ENCODE measurements around the gene PCSK2. TPM values are rescaled to one million over a fixed set of nuclear protein-coding genes. Genes with fewer than 3 reads are reported as not detected.

The PCSK2 gene
- polyA plus RNA-seq, 1 donor from 2014 or later: 27.9 TPM

- Histone ChIP-seq H3K9ac (ENCODE audit: low read length) (no peak overlapping the region), H3F3A (ENCODE audit: insufficient read depth, low read length, poor library complexity, severe bottlenecking) (no peaks in the 10 kb centered on the region), H3K4me3 (ENCODE audit: low read length) (no peak overlapping the region), H4K20me1 (ENCODE audit: insufficient read depth) (no peaks in the 10 kb centered on the region), H3K27ac (ENCODE audit: low read length) (no peak overlapping the region), H3K9me3 (ENCODE audit: low read length) (no peaks in the 10 kb centered on the region), H3K36me3 (ENCODE audit: insufficient read depth, low read length) (no peaks in the 10 kb centered on the region), H3K79me2 (replicated peaks; ENCODE audit: insufficient read depth, low read length) (no peaks in the 10 kb centered on the region), H3K4me2 (ENCODE audit: low read length) (no peak overlapping the region), H3K9me2 (ENCODE audit: insufficient read depth, low read length) (no peaks in the 10 kb centered on the region), H3K27me3 (ENCODE audit: insufficient read depth, low read depth, low read length) (no peaks in the 10 kb centered on the region), H2AFZ (ENCODE audit: low read depth, low read length) (no peak overlapping the region)
- TF ChIP-seq TAF1 (IDR thresholded peaks at IDR 0.05; ENCODE audit: low read depth): no peak
- no peak for TF ChIP-seq EZH2 (IDR thresholded peaks at IDR 0.05; ENCODE audit: borderline replicate concordance, insufficient read depth, low read length, poor library complexity, severe bottlenecking)
- TF ChIP-seq POLR2AphosphoS5 (IDR thresholded peaks at IDR 0.05): no peak
- TF ChIP-seq SMC3 (conservative IDR thresholded peaks at IDR 0.05; ENCODE audit: poor library complexity): no peak
- TF ChIP-seq RAD21 (conservative IDR thresholded peaks at IDR 0.05): no peak
- TF ChIP-seq EP300 (conservative IDR thresholded peaks at IDR 0.05; ENCODE audit: poor library complexity, severe bottlenecking): no peak
- TF ChIP-seq REST (IDR thresholded peaks at IDR 0.05; ENCODE audit: borderline replicate concordance): no peak
- TF ChIP-seq MXI1 (conservative IDR thresholded peaks at IDR 0.05; ENCODE audit: poor library complexity, severe bottlenecking): no peak
- TF ChIP-seq, protein P1, sequence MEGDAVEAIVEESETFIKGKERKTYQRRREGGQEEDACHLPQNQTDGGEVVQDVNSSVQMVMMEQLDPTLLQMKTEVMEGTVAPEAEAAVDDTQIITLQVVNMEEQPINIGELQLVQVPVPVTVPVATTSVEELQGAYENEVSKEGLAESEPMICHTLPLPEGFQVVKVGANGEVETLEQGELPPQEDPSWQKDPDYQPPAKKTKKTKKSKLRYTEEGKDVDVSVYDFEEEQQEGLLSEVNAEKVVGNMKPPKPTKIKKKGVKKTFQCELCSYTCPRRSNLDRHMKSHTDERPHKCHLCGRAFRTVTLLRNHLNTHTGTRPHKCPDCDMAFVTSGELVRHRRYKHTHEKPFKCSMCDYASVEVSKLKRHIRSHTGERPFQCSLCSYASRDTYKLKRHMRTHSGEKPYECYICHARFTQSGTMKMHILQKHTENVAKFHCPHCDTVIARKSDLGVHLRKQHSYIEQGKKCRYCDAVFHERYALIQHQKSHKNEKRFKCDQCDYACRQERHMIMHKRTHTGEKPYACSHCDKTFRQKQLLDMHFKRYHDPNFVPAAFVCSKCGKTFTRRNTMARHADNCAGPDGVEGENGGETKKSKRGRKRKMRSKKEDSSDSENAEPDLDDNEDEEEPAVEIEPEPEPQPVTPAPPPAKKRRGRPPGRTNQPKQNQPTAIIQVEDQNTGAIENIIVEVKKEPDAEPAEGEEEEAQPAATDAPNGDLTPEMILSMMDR (IDR thresholded peaks at IDR 0.05; ENCODE audit: poor library complexity, severe bottlenecking): no peak
Observed at GRCh38 chr20:17441745-17442144, 214.9 kb downstream of the PCSK2 start.

- H3K4me3 ChIP-seq (ENCODE audit: low read length): no peak overlapping the region
- H3K79me2 ChIP-seq (replicated peaks; ENCODE audit: insufficient read depth, low read length): no peaks in the 10 kb centered on the region
- H3K9ac ChIP-seq (ENCODE audit: low read length): no peak overlapping the region
- H3K9me3 ChIP-seq (ENCODE audit: low read length): no peaks in the 10 kb centered on the region
- no peak overlapping the region for H3K27ac ChIP-seq (ENCODE audit: low read length)
- no peaks in the 10 kb centered on the region for H3K9me2 ChIP-seq (ENCODE audit: insufficient read depth, low read length)
- H2AFZ ChIP-seq (ENCODE audit: low read depth, low read length): no peak overlapping the region
- H4K20me1 ChIP-seq (ENCODE audit: insufficient read depth): no peaks in the 10 kb centered on the region
- H3F3A ChIP-seq (ENCODE audit: insufficient read depth, low read length, poor library complexity, severe bottlenecking): no peaks in the 10 kb centered on the region
- H3K36me3 ChIP-seq (ENCODE audit: insufficient read depth, low read length): no peaks in the 10 kb centered on the region
- no peaks in the 10 kb centered on the region for H3K27me3 ChIP-seq (ENCODE audit: insufficient read depth, low read depth, low read length)
- TF ChIP-seq REST (IDR thresholded peaks at IDR 0.05; ENCODE audit: borderline replicate concordance) (no peak), EP300 (conservative IDR thresholded peaks at IDR 0.05; ENCODE audit: poor library complexity, severe bottlenecking) (no peak), RAD21 (conservative IDR thresholded peaks at IDR 0.05) (no peak), MXI1 (conservative IDR thresholded peaks at IDR 0.05; ENCODE audit: poor library complexity, severe bottlenecking) (no peak), SMC3 (conservative IDR thresholded peaks at IDR 0.05; ENCODE audit: poor library complexity) (no peak), EZH2 (IDR thresholded peaks at IDR 0.05; ENCODE audit: borderline replicate concordance, insufficient read depth, low read length, poor library complexity, severe bottlenecking) (no peak), POLR2AphosphoS5 (IDR thresholded peaks at IDR 0.05) (no peak), TAF1 (IDR thresholded peaks at IDR 0.05; ENCODE audit: low read depth) (no peak)
- TF ChIP-seq, protein P1 (IDR thresholded peaks at IDR 0.05; ENCODE audit: poor library complexity, severe bottlenecking): no peak
- no peak overlapping the region for H3K4me2 ChIP-seq (ENCODE audit: low read length)
Observed at GRCh38 chr20:17442588-17442987, 215.7 kb downstream of the PCSK2 start.
